Spleen (tissue), 11 donors: ENCODE results near the gene PACS2. TPM values are rescaled to one million over a fixed set of nuclear protein-coding genes. Genes with fewer than 3 reads are reported as not detected.
A peak's percentile ranks its signal among the peaks of the same experiment; 100 is the strongest.

Source experiments
- DNase-seq: peaks from one replicate; pipeline ENCODE4 v3.0.0-alpha.2; 2020
- H3K27ac ChIP-seq, 8 donors: fragments of 200-600 bp; sonication (generic) in 7 of 8; 1 replicate in 4 of 8; 2 replicates in 4 of 8; pipeline versions ENCODE4 v1.5.0 to v1.8.0; 2016 to 2021; ENCODE audit warnings: inconsistent platforms in 4 of 8, mild to moderate bottlenecking in 4 of 8, moderate library complexity in 1 of 8
- H3K27me3 ChIP-seq, 7 donors: fragments of 200-600 bp; sonication (generic) in 6 of 7; replicated peaks in 1 of 7; 1 replicate in 4 of 7; 2 replicates in 3 of 7; pipeline versions ENCODE4 v1.5.0 to v1.8.0; 2016 to 2021; ENCODE audit warnings: inconsistent platforms in 3 of 7, mild to moderate bottlenecking in 1 of 7
- H3K36me3 ChIP-seq, 6 donors: fragments of 200-600 bp; sonication (generic) in 5 of 6; 1 replicate in 4 of 6; 2 replicates in 2 of 6; pipeline versions ENCODE4 v1.5.0 to v1.8.0; 2016 to 2021; ENCODE audit warnings: inconsistent platforms in 2 of 6
- H3K4me1 ChIP-seq, 6 donors: fragments of 200-600 bp; sonication (generic) in 5 of 6; 1 replicate in 3 of 6; 2 replicates in 3 of 6; pipeline versions ENCODE4 v1.5.0 to v1.8.0; 2016 to 2021; ENCODE audit warnings: inconsistent platforms in 3 of 6
- H3K4me3 ChIP-seq, 8 donors: fragments of 200-600 bp; sonication (generic) in 7 of 8; 1 replicate in 4 of 8; 2 replicates in 4 of 8; pipeline versions ENCODE4 v1.5.0 to v1.8.0; 2016 to 2021; ENCODE audit warnings: inconsistent platforms in 4 of 8, mild to moderate bottlenecking in 4 of 8, moderate library complexity in 2 of 8
- H3K9me3 ChIP-seq, 8 donors: fragments of 200-600 bp; sonication (generic) in 7 of 8; 1 replicate in 4 of 8; 2 replicates in 4 of 8; pipeline versions ENCODE4 v1.5.0 to v1.8.0; 2016 to 2021; ENCODE audit warnings: inconsistent platforms in 4 of 8
- CTCF ChIP-seq, 11 experiments: fragments of 200-600 bp in 7 of 11; fragments of 450-650 bp in 4 of 11; sonication (generic) in 4 of 11; IDR thresholded peaks in 8 of 11; conservative IDR thresholded peaks in 3 of 11; 1 replicate in 7 of 11; 2 replicates in 4 of 11; pipeline versions ENCODE4 v1.4.0 to v1.8.0; 2016 to 2021; ENCODE audit warnings: antibody characterized with exemption in 11 of 11, inconsistent platforms in 4 of 11, mild to moderate bottlenecking in 1 of 11
- POLR2A ChIP-seq, 3 donors: fragments of 450-650 bp; IDR thresholded peaks; one replicate each; pipeline ENCODE4 v1.5.1; 2017; ENCODE audit warnings: antibody characterized with exemption in 3 of 3, mild to moderate bottlenecking in 1 of 3
- POLR2AphosphoS5 ChIP-seq, 3 donors: sonication (generic); formaldehyde crosslinking; IDR thresholded peaks; one replicate each; pipeline ENCODE4 v1.5.1; 2017; ENCODE audit warnings: antibody characterized with exemption in 3 of 3
- WGBS, 5 donors: extraction: QIAGEN DNeasy Blood & Tissue Kit in 3 of 5; methylation state at CpG; one replicate each; pipeline versions ENCODE4 v1.1.5 to v1.1.7; 2013 to 2018; 5-methylcytosine and 5-hydroxymethylcytosine counted together
- intact Hi-C: fragments of 100-400 bp; cut with DNase I; formaldehyde crosslinking; loops from one replicate; pipeline ENCODE4 v1.15.0; 2023; ENCODE audit warnings: low total_unique reads
- polyA plus RNA-seq, 3 donors: library from polyadenylated mRNA; stranded (reverse); fragments of 200-250 nt; gene quantifications; one replicate each; pipeline ENCODE4 v1.2.1, GENCODE V29; 2013
- total RNA-seq, 7 donors: library from RNA; depleted of rRNA in 3 of 7; stranded (reverse); fragments of >200 nt in 3 of 7; fragmentation: NEBNext Ultra II Directional in 4 of 7; extraction: Animal tissue kit (Norgen Biotek cat#: 25700) in 4 of 7; gene quantifications; one replicate each; pipeline versions ENCODE4 v1.1.0 to v1.2.1, GENCODE V29; 2016 to 2021
- donor health status: healthy with polysubstance abuse.
- donor health status: DM: no; HTN: no; CAD: no; lungs with moderate emphysema.
- donor health status: DM: no; HTN: no; CAD: no.
- donor health status: Bipolar disorder and iron deficiency.
- donor health status: healthy.
- donor health status: DM: no; HTN: no; CAD: no.
- donor health status: DM: yes; HTN: yes; CAD: no.

The PACS2 gene
- total and polyA plus RNA-seq, 10 donors = 32.2 to 148 (median 98.7) TPM

- TF ChIP-seq POLR2A (IDR thresholded peaks at IDR 0.05) = no peak
- TF ChIP-seq CTCF (IDR thresholded peaks at IDR 0.05 in 8 of 11, conservative IDR thresholded peaks at IDR 0.05 in 3 of 11) = no peak
- TF ChIP-seq POLR2AphosphoS5 (IDR thresholded peaks at IDR 0.05) = no peak
- WGBS, 5 donors = 85 to 92% (median 91%) methylated on average over 11 of the region's 11 CpGs
- Histone ChIP-seq H3K4me3 (no peak overlapping the region), H3K36me3 (peaks cover 0 to 27% (median 4%) of the 10 kb centered on the region in 6 donors), H3K27me3 (no peaks in the 10 kb centered on the region), H3K4me1 (peaks cover 0 to 22% (median 5%) of the 10 kb centered on the region in 6 donors), H3K27ac (no peak overlapping the region), H3K9me3 (no peaks in the 10 kb centered on the region)
- DNase-seq = no peak
- intact Hi-C loops = loop anchor here (5.0 kb wide), 1 partner anchor 113 kb away; the partner anchor contains the start of gene CRIP1
These were observed 59.8 kb downstream of the PACS2 start for GRCh38 chr14:105374389-105374788.

DNA sequence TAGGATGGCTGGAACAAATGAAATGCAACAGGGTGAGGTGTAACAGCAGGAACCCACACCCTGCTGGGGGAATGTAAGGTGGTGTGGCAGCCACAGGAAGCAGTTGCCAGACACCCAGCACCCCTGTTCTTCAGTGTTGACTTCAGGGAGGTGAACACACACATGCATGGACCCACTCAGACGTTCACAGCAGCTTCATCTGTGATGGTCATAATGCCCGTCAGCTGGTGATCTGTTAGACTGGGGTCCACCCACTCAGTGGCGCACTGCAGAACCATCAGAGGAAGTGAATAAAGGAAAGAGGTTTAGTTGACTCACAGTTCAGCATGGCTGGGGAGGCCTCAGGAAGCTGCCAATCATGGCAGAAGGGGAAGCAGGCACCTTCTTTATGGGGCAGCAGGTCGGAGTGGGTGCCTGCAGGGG, 61.1 kb downstream of the PACS2 start:
- WGBS, 5 donors = 8 to 41% (median 30%) methylated on average over 3 to 4 of the region's 4 CpGs
- Histone ChIP-seq H3K4me1 (peaks cover 0 to 20% (median 4%) of the 10 kb centered on the region in 6 donors), H3K4me3 (no peak overlapping the region), H3K9me3 (no peaks in the 10 kb centered on the region), H3K36me3 (peaks cover 0 to 32% (median 8%) of the 10 kb centered on the region in 6 donors), H3K27ac (no peak overlapping the region), H3K27me3 (no peaks in the 10 kb centered on the region)
- TF ChIP-seq POLR2AphosphoS5 (IDR thresholded peaks at IDR 0.05) (no peak), CTCF (IDR thresholded peaks at IDR 0.05 in 8 of 11, conservative IDR thresholded peaks at IDR 0.05 in 3 of 11) (no peak), POLR2A (IDR thresholded peaks at IDR 0.05) (no peak)
- intact Hi-C loops = no loop called here
- DNase-seq = no peak

DNA sequence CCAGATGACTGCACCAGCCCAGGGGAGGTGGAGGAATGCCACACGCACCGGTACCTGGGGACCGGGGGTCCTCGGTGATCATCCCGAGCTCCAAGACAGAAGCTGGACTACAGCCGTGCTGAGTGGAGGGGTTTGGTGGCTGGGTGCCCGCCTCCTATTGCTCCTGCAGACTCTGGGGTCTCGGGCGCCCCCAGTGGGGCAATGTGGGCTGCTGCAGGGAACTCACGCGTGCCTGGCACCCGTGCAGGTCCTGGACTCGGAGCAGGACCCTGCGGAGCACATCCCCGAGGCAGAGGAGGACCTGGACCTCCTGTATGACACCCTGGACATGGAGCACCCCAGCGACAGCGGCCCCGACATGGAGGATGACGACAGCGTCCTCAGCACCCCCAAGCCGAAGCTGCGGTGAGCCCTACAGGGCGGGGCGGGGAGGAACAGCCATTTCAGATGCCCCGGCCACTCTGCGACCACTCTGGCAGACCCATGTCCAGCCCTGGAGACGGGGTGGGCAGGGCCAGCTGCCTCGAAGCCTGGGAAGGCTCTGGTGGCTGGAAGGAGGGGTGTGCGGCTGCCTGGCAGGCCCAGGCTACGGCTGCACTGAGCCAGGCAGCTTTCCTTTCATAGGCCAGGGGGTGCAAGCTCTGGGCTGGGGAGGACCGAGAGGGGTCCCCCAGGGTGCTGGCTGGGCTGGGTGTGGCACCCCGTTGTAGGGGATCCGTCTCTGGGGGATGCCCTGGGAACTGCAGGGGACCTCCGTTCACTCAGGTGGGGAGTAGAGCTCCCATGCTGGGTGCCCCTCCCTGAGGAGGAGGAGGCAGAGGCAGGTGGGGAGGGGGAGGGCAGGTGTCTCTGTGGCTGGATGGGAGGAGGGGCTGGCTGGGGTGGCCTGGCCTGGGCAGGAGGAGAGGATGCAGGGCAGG, 62.2 kb downstream of the PACS2 start:
- WGBS, 5 donors = 87 to 95% (median 92%) methylated on average over 19 to 34 of the region's 34 CpGs
- TF ChIP-seq POLR2A (IDR thresholded peaks at IDR 0.05) (no peak), CTCF (IDR thresholded peaks at IDR 0.05 in 8 of 11, conservative IDR thresholded peaks at IDR 0.05 in 3 of 11) (no peak), POLR2AphosphoS5 (IDR thresholded peaks at IDR 0.05) (peak in 1 of 3 donors; percentile 32)
- intact Hi-C loops = no loop called here
- Histone ChIP-seq H3K27me3 (no peaks in the 10 kb centered on the region), H3K4me1 (peaks cover 0 to 14% (median 0%) of the 10 kb centered on the region in 6 donors), H3K27ac (no peak overlapping the region), H3K36me3 (peaks cover 0 to 35% (median 14%) of the 10 kb centered on the region in 6 donors), H3K9me3 (no peaks in the 10 kb centered on the region), H3K4me3 (no peak overlapping the region)
- no peak for DNase-seq

GRCh38 chr14:105377555-105378182, 63.1 kb downstream of the PACS2 start:
- 83 to 93% (median 90%) methylated on average over 23 of the region's 23 CpGs for WGBS, 5 donors
- H3K36me3 ChIP-seq = peaks cover 0 to 40% (median 22%) of the 10 kb centered on the region in 6 donors
- no peak for DNase-seq
- no peak overlapping the region for H3K4me3 ChIP-seq
- H3K9me3 ChIP-seq = no peaks in the 10 kb centered on the region
- H3K27me3 ChIP-seq = no peaks in the 10 kb centered on the region
- no peak overlapping the region for H3K27ac ChIP-seq
- intact Hi-C loops = no loop called here
- H3K4me1 ChIP-seq = peaks cover 0 to 14% (median 0%) of the 10 kb centered on the region in 6 donors
- no peak for TF ChIP-seq POLR2AphosphoS5 (IDR thresholded peaks at IDR 0.05)
- no peak for TF ChIP-seq POLR2A (IDR thresholded peaks at IDR 0.05)
- no peak for TF ChIP-seq CTCF (IDR thresholded peaks at IDR 0.05 in 8 of 11, conservative IDR thresholded peaks at IDR 0.05 in 3 of 11)
